WTC11 (cell line): ENCODE measurements around the gene NTN5. TPM values are rescaled to one million over a fixed set of nuclear protein-coding genes. Genes with fewer than 3 reads are reported as not detected.

Experiments
- ATAC-seq: fragments of 200-7000 bp; cut with Tn5 transposase; 2 replicates; pipeline ENCODE4 v1.10.0; 2021; ENCODE audit warnings: mild to moderate bottlenecking, moderate library complexity
- CTCF ChIA-PET: fragments of 300-600 bp; sonication (Branson Sonifier 250); formaldehyde crosslinking; loops from one replicate; lab custom pipeline; 2021; ENCODE audit warnings: antibody characterized with exemption; lab: Charles Lee
- POLR2A ChIA-PET: fragments of 350-600 bp; sonication (Branson Sonifier 250); formaldehyde crosslinking; loops from one replicate; lab custom pipeline; 2021; ENCODE audit warnings: antibody characterized with exemption; lab: Charles Lee
- DNase-seq: peaks from one replicate; pipeline ENCODE4 v3.0.0; 2021; ENCODE audit warnings: low spot score
- H3K27ac Mint-ChIP-seq: 2 replicates; pipeline ENCODE4 v1.8.0; 2021; ENCODE audit warnings: mixed read lengths
- H3K27me3 Mint-ChIP-seq: 2 replicates; pipeline ENCODE4 v1.8.0; 2021; ENCODE audit warnings: low read depth, mild to moderate bottlenecking, moderate library complexity, mixed read lengths
- H3K36me3 Mint-ChIP-seq: 2 replicates; pipeline ENCODE4 v1.8.0; 2021; ENCODE audit warnings: mixed read lengths
- H3K4me1 Mint-ChIP-seq: 2 replicates; pipeline ENCODE4 v1.8.0; 2022; ENCODE audit warnings: mixed read lengths
- H3K4me3 Mint-ChIP-seq: 2 replicates; pipeline ENCODE4 v1.8.0; 2021; ENCODE audit warnings: mild to moderate bottlenecking, moderate library complexity, mixed read lengths
- H3K9me3 Mint-ChIP-seq: 2 replicates; pipeline ENCODE4 v1.8.0; 2021; ENCODE audit warnings: mixed read lengths
- CREB1 ChIP-seq: sonication (generic); formaldehyde crosslinking; IDR thresholded peaks from 2 replicates; pipeline ENCODE4 v1.8.0; 2023; ENCODE audit warnings: mild to moderate bottlenecking, missing genetic modification reagents
- EMX1 ChIP-seq: fragments of 250-450 bp; sonication (Bioruptor Pico); IDR thresholded peaks from 2 replicates; pipeline ENCODE4 v1.8.0; 2021; ENCODE audit warnings: mild to moderate bottlenecking
- FOXK1 ChIP-seq: sonication (generic); formaldehyde crosslinking; IDR thresholded peaks from 2 replicates; pipeline ENCODE4 v1.8.0; 2022; ENCODE audit warnings: mild to moderate bottlenecking, moderate library complexity, missing genetic modification reagents
- GABPB1 ChIP-seq: sonication (generic); formaldehyde crosslinking; IDR thresholded peaks from 2 replicates; pipeline ENCODE4 v1.8.1; 2023; ENCODE audit warnings: mild to moderate bottlenecking, missing genetic modification reagents
- JUN ChIP-seq: sonication (generic); formaldehyde crosslinking; IDR thresholded peaks from 2 replicates; pipeline ENCODE4 v1.8.0; 2023; ENCODE audit warnings: mild to moderate bottlenecking, missing genetic modification reagents
- MXD4 ChIP-seq: fragments of 250-450 bp; sonication (Bioruptor Pico); IDR thresholded peaks from 2 replicates; pipeline ENCODE4 v1.8.0; 2021; ENCODE audit warnings: mild to moderate bottlenecking, moderate library complexity, borderline replicate concordance
- NFATC4 ChIP-seq: fragments of 250-450 bp; sonication (Bioruptor Pico); IDR thresholded peaks from 2 replicates; pipeline ENCODE4 v1.9.0; 2021; ENCODE audit warnings: mild to moderate bottlenecking
- OVOL2 ChIP-seq: fragments of 250-450 bp; sonication (Bioruptor Pico); IDR thresholded peaks from 2 replicates; pipeline ENCODE4 v1.9.0; 2021; ENCODE audit warnings: mild to moderate bottlenecking, borderline replicate concordance
- RORB ChIP-seq: fragments of 250-450 bp; sonication (Bioruptor Pico); IDR thresholded peaks from 2 replicates; pipeline ENCODE4 v1.9.0; 2021; ENCODE audit warnings: mild to moderate bottlenecking
- TP53 ChIP-seq: sonication (generic); formaldehyde crosslinking; IDR thresholded peaks from 2 replicates; pipeline ENCODE4 v1.8.1; 2023; ENCODE audit warnings: mild to moderate bottlenecking, missing genetic modification reagents
- total RNA-seq: library from RNA; stranded (reverse); gene quantifications from 3 replicates; pipeline ENCODE4 v1.2.3, GENCODE V29; 2021
- TF ChIP-seq, protein P1 (sequence below): sonication (generic); formaldehyde crosslinking; IDR thresholded peaks from 2 replicates; pipeline ENCODE4 v1.8.0; 2022; ENCODE audit warnings: mild to moderate bottlenecking, missing genetic modification reagents
- TF ChIP-seq, protein P2 (sequence below): sonication (generic); formaldehyde crosslinking; IDR thresholded peaks from 2 replicates; pipeline ENCODE4 v1.8.0; 2023; ENCODE audit warnings: mild to moderate bottlenecking, missing genetic modification reagents
- TF ChIP-seq, protein P3 (sequence below): sonication (generic); formaldehyde crosslinking; IDR thresholded peaks from 2 replicates; pipeline ENCODE4 v1.8.0; 2022; ENCODE audit warnings: mild to moderate bottlenecking, missing genetic modification reagents
- TF ChIP-seq, protein P4 (sequence below): sonication (generic); formaldehyde crosslinking; IDR thresholded peaks from 2 replicates; pipeline ENCODE4 v1.8.1; 2023; ENCODE audit warnings: mild to moderate bottlenecking, missing genetic modification reagents, moderate library complexity
- TF ChIP-seq, protein P5 (sequence below): sonication (generic); formaldehyde crosslinking; IDR thresholded peaks from 2 replicates; pipeline ENCODE4 v1.8.1; 2023; ENCODE audit warnings: mild to moderate bottlenecking, missing genetic modification reagents, borderline replicate concordance
- TF ChIP-seq, protein P6 (sequence below): fragments of 200-600 bp; IDR thresholded peaks from 2 replicates; pipeline ENCODE4 v1.8.0; 2022; ENCODE audit warnings: antibody characterized with exemption
- TF ChIP-seq, protein P7 (sequence below): sonication (generic); formaldehyde crosslinking; IDR thresholded peaks from 2 replicates; pipeline ENCODE4 v1.8.1; 2022; ENCODE audit warnings: low read depth, mild to moderate bottlenecking, moderate library complexity, missing genetic modification reagents, borderline replicate concordance
- TF ChIP-seq, protein P8 (sequence below): fragments of 250-450 bp; sonication (Bioruptor Pico); IDR thresholded peaks from 2 replicates; pipeline ENCODE4 v1.8.0; 2021; ENCODE audit warnings: mild to moderate bottlenecking
- TF ChIP-seq, protein P9 (sequence below): sonication (generic); formaldehyde crosslinking; IDR thresholded peaks from 2 replicates; pipeline ENCODE4 v1.8.1; 2022; ENCODE audit warnings: low read depth, missing genetic modification reagents, borderline replicate concordance
- TF ChIP-seq, protein P10 (sequence below): sonication (generic); formaldehyde crosslinking; IDR thresholded peaks from 2 replicates; pipeline ENCODE4 v1.8.0; 2022; ENCODE audit warnings: mild to moderate bottlenecking, missing genetic modification reagents

NTN5 gene
- total RNA-seq, 1 experiment from 2014 or later, result 0.28 TPM

DNA sequence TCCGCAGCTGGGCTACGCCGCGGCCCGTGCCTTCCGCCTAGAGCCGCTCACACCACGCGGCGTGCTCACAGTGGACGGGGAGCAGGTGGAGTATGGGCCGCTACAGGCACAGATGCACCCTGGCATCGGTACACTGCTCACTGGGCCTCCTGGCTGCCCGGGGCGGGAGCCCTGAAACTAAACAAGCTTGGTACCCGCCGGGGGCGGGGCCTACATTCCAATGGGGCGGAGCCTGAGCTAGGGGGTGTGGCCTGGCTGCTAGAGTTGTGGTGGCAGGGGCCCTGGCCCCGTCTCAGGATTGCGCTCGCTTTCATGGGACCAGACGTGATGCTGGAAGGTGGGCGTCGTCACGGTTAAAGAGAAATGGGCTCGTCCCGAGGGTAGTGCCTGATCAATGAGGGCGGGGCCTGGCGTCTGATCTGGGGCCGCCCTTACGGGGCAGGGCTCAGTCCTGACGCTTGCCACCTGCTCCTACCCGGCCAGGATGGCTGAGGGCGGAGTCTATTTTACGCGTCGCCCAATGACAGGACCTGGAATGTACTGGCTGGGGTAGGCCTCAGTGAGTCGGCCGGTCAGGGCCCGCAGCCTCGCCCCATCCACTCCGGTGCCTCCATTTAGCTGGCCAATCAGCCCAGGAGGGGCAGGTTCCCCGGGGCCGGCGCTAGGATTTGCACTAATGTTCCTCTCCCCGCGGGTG, 43.1 kb downstream of the NTN5 start (continued):
- TF ChIP-seq, protein P1, sequence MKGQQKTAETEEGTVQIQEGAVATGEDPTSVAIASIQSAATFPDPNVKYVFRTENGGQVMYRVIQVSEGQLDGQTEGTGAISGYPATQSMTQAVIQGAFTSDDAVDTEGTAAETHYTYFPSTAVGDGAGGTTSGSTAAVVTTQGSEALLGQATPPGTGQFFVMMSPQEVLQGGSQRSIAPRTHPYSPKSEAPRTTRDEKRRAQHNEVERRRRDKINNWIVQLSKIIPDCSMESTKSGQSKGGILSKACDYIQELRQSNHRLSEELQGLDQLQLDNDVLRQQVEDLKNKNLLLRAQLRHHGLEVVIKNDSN, result no peak

DNA sequence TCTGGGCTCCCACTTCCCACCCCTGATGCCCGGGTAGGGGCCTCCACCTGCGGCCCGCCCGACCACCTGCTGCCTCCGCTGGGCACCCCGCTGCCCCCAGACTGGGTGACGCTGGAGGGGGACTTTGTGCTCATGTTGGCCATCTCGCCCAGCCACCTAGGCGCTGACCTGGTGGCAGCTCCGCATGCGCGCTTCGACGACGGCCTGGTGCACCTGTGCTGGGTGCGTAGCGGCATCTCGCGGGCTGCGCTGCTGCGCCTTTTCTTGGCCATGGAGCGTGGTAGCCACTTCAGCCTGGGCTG, 43.6 kb downstream of the NTN5 start:
- no peaks in the 10 kb centered on the region for H3K9me3 Mint-ChIP-seq
- H3K27me3 Mint-ChIP-seq, result no peaks in the 10 kb centered on the region
- ChIA-PET CTCF (interaction anchor here (0.8 to 3.0 kb wide), 12 partner anchors 10 to 295 kb away, joined by 3 to 20 read pairs (median 6); partner anchors contain the start of genes CA11, FAM83E, RPL18 and SPHK2), POLR2A (interaction anchor here (0.7 to 3.4 kb wide), 4 partner anchors 11 to 335 kb away, joined by 3 to 23 read pairs (median 13); partner anchors contain the start of genes CA11, RPL18 and SPHK2)
- H3K4me3 Mint-ChIP-seq, result peak overlapping the region; percentile 71
- no peak for ATAC-seq
- no peaks in the 10 kb centered on the region for H3K36me3 Mint-ChIP-seq
- H3K4me1 Mint-ChIP-seq, result peaks cover 31% of the 10 kb centered on the region
- no peak for DNase-seq
- peak overlapping the region; percentile 99 for H3K27ac Mint-ChIP-seq
- TF ChIP-seq EMX1 (CRISPR knock-in tag), result no peak
- TF ChIP-seq JUN (CRISPR knock-in tag), result no peak
- TF ChIP-seq CREB1 (CRISPR knock-in tag), result no peak
- no peak for TF ChIP-seq RORB (CRISPR knock-in tag)
- no peak for TF ChIP-seq MXD4 (CRISPR knock-in tag)
- TF ChIP-seq, protein P2, sequence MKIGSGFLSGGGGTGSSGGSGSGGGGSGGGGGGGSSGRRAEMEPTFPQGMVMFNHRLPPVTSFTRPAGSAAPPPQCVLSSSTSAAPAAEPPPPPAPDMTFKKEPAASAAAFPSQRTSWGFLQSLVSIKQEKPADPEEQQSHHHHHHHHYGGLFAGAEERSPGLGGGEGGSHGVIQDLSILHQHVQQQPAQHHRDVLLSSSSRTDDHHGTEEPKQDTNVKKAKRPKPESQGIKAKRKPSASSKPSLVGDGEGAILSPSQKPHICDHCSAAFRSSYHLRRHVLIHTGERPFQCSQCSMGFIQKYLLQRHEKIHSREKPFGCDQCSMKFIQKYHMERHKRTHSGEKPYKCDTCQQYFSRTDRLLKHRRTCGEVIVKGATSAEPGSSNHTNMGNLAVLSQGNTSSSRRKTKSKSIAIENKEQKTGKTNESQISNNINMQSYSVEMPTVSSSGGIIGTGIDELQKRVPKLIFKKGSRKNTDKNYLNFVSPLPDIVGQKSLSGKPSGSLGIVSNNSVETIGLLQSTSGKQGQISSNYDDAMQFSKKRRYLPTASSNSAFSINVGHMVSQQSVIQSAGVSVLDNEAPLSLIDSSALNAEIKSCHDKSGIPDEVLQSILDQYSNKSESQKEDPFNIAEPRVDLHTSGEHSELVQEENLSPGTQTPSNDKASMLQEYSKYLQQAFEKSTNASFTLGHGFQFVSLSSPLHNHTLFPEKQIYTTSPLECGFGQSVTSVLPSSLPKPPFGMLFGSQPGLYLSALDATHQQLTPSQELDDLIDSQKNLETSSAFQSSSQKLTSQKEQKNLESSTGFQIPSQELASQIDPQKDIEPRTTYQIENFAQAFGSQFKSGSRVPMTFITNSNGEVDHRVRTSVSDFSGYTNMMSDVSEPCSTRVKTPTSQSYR (CRISPR knock-in tag), result no peak
- TF ChIP-seq, protein P3, sequence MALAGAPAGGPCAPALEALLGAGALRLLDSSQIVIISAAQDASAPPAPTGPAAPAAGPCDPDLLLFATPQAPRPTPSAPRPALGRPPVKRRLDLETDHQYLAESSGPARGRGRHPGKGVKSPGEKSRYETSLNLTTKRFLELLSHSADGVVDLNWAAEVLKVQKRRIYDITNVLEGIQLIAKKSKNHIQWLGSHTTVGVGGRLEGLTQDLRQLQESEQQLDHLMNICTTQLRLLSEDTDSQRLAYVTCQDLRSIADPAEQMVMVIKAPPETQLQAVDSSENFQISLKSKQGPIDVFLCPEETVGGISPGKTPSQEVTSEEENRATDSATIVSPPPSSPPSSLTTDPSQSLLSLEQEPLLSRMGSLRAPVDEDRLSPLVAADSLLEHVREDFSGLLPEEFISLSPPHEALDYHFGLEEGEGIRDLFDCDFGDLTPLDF, result no peak
- TF ChIP-seq, protein P4, sequence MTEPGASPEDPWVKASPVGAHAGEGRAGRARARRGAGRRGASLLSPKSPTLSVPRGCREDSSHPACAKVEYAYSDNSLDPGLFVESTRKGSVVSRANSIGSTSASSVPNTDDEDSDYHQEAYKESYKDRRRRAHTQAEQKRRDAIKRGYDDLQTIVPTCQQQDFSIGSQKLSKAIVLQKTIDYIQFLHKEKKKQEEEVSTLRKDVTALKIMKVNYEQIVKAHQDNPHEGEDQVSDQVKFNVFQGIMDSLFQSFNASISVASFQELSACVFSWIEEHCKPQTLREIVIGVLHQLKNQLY (CRISPR knock-in tag), result no peak
- TF ChIP-seq, protein P5, sequence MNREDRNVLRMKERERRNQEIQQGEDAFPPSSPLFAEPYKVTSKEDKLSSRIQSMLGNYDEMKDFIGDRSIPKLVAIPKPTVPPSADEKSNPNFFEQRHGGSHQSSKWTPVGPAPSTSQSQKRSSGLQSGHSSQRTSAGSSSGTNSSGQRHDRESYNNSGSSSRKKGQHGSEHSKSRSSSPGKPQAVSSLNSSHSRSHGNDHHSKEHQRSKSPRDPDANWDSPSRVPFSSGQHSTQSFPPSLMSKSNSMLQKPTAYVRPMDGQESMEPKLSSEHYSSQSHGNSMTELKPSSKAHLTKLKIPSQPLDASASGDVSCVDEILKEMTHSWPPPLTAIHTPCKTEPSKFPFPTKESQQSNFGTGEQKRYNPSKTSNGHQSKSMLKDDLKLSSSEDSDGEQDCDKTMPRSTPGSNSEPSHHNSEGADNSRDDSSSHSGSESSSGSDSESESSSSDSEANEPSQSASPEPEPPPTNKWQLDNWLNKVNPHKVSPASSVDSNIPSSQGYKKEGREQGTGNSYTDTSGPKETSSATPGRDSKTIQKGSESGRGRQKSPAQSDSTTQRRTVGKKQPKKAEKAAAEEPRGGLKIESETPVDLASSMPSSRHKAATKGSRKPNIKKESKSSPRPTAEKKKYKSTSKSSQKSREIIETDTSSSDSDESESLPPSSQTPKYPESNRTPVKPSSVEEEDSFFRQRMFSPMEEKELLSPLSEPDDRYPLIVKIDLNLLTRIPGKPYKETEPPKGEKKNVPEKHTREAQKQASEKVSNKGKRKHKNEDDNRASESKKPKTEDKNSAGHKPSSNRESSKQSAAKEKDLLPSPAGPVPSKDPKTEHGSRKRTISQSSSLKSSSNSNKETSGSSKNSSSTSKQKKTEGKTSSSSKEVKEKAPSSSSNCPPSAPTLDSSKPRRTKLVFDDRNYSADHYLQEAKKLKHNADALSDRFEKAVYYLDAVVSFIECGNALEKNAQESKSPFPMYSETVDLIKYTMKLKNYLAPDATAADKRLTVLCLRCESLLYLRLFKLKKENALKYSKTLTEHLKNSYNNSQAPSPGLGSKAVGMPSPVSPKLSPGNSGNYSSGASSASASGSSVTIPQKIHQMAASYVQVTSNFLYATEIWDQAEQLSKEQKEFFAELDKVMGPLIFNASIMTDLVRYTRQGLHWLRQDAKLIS, result no peak
- TF ChIP-seq, protein P6, sequence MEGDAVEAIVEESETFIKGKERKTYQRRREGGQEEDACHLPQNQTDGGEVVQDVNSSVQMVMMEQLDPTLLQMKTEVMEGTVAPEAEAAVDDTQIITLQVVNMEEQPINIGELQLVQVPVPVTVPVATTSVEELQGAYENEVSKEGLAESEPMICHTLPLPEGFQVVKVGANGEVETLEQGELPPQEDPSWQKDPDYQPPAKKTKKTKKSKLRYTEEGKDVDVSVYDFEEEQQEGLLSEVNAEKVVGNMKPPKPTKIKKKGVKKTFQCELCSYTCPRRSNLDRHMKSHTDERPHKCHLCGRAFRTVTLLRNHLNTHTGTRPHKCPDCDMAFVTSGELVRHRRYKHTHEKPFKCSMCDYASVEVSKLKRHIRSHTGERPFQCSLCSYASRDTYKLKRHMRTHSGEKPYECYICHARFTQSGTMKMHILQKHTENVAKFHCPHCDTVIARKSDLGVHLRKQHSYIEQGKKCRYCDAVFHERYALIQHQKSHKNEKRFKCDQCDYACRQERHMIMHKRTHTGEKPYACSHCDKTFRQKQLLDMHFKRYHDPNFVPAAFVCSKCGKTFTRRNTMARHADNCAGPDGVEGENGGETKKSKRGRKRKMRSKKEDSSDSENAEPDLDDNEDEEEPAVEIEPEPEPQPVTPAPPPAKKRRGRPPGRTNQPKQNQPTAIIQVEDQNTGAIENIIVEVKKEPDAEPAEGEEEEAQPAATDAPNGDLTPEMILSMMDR, result no peak
- TF ChIP-seq, protein P7, sequence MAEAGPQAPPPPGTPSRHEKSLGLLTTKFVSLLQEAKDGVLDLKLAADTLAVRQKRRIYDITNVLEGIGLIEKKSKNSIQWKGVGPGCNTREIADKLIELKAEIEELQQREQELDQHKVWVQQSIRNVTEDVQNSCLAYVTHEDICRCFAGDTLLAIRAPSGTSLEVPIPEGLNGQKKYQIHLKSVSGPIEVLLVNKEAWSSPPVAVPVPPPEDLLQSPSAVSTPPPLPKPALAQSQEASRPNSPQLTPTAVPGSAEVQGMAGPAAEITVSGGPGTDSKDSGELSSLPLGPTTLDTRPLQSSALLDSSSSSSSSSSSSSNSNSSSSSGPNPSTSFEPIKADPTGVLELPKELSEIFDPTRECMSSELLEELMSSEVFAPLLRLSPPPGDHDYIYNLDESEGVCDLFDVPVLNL (CRISPR knock-in tag), result no peak
- TF ChIP-seq, protein P8, sequence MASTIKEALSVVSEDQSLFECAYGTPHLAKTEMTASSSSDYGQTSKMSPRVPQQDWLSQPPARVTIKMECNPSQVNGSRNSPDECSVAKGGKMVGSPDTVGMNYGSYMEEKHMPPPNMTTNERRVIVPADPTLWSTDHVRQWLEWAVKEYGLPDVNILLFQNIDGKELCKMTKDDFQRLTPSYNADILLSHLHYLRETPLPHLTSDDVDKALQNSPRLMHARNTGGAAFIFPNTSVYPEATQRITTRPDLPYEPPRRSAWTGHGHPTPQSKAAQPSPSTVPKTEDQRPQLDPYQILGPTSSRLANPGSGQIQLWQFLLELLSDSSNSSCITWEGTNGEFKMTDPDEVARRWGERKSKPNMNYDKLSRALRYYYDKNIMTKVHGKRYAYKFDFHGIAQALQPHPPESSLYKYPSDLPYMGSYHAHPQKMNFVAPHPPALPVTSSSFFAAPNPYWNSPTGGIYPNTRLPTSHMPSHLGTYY (CRISPR knock-in tag), result no peak
- TF ChIP-seq GABPB1 (CRISPR knock-in tag), result no peak
- TF ChIP-seq TP53 (CRISPR knock-in tag), result no peak
- TF ChIP-seq, protein P9, sequence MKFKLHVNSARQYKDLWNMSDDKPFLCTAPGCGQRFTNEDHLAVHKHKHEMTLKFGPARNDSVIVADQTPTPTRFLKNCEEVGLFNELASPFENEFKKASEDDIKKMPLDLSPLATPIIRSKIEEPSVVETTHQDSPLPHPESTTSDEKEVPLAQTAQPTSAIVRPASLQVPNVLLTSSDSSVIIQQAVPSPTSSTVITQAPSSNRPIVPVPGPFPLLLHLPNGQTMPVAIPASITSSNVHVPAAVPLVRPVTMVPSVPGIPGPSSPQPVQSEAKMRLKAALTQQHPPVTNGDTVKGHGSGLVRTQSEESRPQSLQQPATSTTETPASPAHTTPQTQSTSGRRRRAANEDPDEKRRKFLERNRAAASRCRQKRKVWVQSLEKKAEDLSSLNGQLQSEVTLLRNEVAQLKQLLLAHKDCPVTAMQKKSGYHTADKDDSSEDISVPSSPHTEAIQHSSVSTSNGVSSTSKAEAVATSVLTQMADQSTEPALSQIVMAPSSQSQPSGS, result no peak
- TF ChIP-seq, protein P10, sequence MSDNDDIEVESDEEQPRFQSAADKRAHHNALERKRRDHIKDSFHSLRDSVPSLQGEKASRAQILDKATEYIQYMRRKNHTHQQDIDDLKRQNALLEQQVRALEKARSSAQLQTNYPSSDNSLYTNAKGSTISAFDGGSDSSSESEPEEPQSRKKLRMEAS (CRISPR knock-in tag), result no peak
- no peak for TF ChIP-seq NFATC4 (CRISPR knock-in tag)
- no peak for TF ChIP-seq FOXK1
- TF ChIP-seq OVOL2 (CRISPR knock-in tag), result no peak
